H1 (cell line): Measurements from ENCODE around the gene NOL9. TPM values are rescaled to one million over a fixed set of nuclear protein-coding genes. Genes with fewer than 3 reads are reported as not detected.

Source experiments
- CTCF ChIA-PET: fragments of 300-600 bp; sonication (Branson Sonifier 250); formaldehyde crosslinking; loops from one replicate; lab custom pipeline; 2021; ENCODE audit not compliant: partially characterized antibody; lab: Charles Lee
- POLR2A ChIA-PET: fragments of 300-600 bp; sonication (Branson Sonifier 250); formaldehyde crosslinking; loops from one replicate; lab custom pipeline; 2021; ENCODE audit warnings: inconsistent platforms; ENCODE audit not compliant: partially characterized antibody; lab: Charles Lee
- DNase-seq, 2 experiments: peaks; one replicate each; pipeline versions ENCODE4 v3.0.0 to v3.0.0-alpha.2; 2010 to 2022; ENCODE audit warnings: low spot score in 2 of 2, low read depth in 1 of 2, mixed read lengths in 1 of 2
- FAIRE-seq: peaks from 2 replicates; lab custom pipeline; 2011; peaks lifted over from hg19 to GRCh38; lab: Jason Lieb, UNC
- H2AFZ ChIP-seq: 2 replicates; pipeline ENCODE4 v1.8.1; 2012; ENCODE audit warnings: low read length, inconsistent platforms
- H2AK5ac ChIP-seq: 2 replicates; pipeline ENCODE4 v1.6.1; 2013; ENCODE audit warnings: low read depth, low read length
- H2BK120ac ChIP-seq: replicated peaks from 2 replicates; pipeline ENCODE3; 2013; ENCODE audit warnings: low read depth, low read length, inconsistent platforms
- H2BK12ac ChIP-seq: 2 replicates; pipeline ENCODE4 v1.6.1; 2013; ENCODE audit warnings: low read depth, low read length
- H2BK15ac ChIP-seq: 2 replicates; pipeline ENCODE4 v1.6.1; 2013; ENCODE audit warnings: low read length
- H2BK20ac ChIP-seq: 2 replicates; pipeline ENCODE4 v1.6.1; 2013; ENCODE audit warnings: low read length
- H2BK5ac ChIP-seq: 2 replicates; pipeline ENCODE4 v1.6.1; 2013; ENCODE audit warnings: low read depth, low read length
- H3K14ac ChIP-seq: 2 replicates; pipeline ENCODE4 v1.6.1; 2013; ENCODE audit warnings: inconsistent platforms; ENCODE audit not compliant: insufficient read length
- H3K18ac ChIP-seq: 2 replicates; pipeline ENCODE4 v1.6.1; 2013; ENCODE audit warnings: low read length; ENCODE audit errors: extremely low read depth
- H3K23ac ChIP-seq: 2 replicates; pipeline ENCODE4 v1.6.1; 2013; ENCODE audit warnings: inconsistent platforms; ENCODE audit not compliant: insufficient read length
- H3K23me2 ChIP-seq: 2 replicates; pipeline ENCODE4 v1.6.1; 2013; ENCODE audit warnings: low read depth, low read length
- H3K27ac ChIP-seq: 2 replicates; pipeline ENCODE4 v1.6.1; 2011; ENCODE audit warnings: low read depth, low read length, inconsistent platforms
- H3K27me3 ChIP-seq, 4 experiments: replicated peaks in 1 of 4; 1 replicate in 1 of 4; 2 replicates in 3 of 4; pipeline versions ENCODE4 v1.6.1 to v1.8.1; 2011 to 2013; ENCODE audit warnings: low read length in 3 of 4, mild to moderate bottlenecking in 3 of 4, inconsistent platforms in 2 of 4, mixed read lengths in 2 of 4, moderate library complexity in 1 of 4; ENCODE audit not compliant: control insufficient read depth in 3 of 4, insufficient read depth in 3 of 4; ENCODE audit errors: extremely low read depth in 1 of 4
- H3K36me3 ChIP-seq, 4 experiments: 2 replicates each; pipeline versions ENCODE4 v1.6.1 to v1.8.1; 2011 to 2013; ENCODE audit warnings: mild to moderate bottlenecking in 4 of 4, low read length in 3 of 4, moderate library complexity in 2 of 4, control low read depth in 1 of 4, inconsistent platforms in 1 of 4; ENCODE audit not compliant: insufficient read depth in 4 of 4, control insufficient read depth in 2 of 4
- H3K4ac ChIP-seq: replicated peaks from 2 replicates; pipeline ENCODE3; 2013; ENCODE audit warnings: low read length, low read depth, mixed read lengths, inconsistent platforms; ENCODE audit not compliant: insufficient read length
- H3K4me1 ChIP-seq, 4 experiments: replicated peaks in 1 of 4; 1 replicate in 1 of 4; 2 replicates in 3 of 4; pipeline versions ENCODE4 v1.6.1 to v1.8.1; 2011 to 2013; ENCODE audit warnings: low read length in 3 of 4, inconsistent platforms in 2 of 4, mixed read lengths in 1 of 4; ENCODE audit not compliant: insufficient read depth in 4 of 4, control insufficient read depth in 3 of 4
- H3K4me2 ChIP-seq, 2 experiments: 2 replicates each; pipeline versions ENCODE4 v1.6.1 to v1.8.1; 2011 to 2013; ENCODE audit warnings: low read depth in 2 of 2, low read length in 2 of 2, control low read depth in 1 of 2, inconsistent platforms in 1 of 2, mild to moderate bottlenecking in 1 of 2; ENCODE audit not compliant: insufficient read depth in 1 of 2
- H3K4me3 ChIP-seq, 4 experiments: fragments of 200-600, 300-600 bp in 1 of 4; sonication (generic), shearing (Covaris generic), sonication (Bioruptor Twin) in 1 of 4; 2 replicates each; pipeline versions ENCODE4 v1.5.1 to v1.8.1; 2011 to 2016; ENCODE audit warnings: low read length in 4 of 4, low read depth in 3 of 4, control low read depth in 2 of 4, inconsistent platforms in 2 of 4, mild to moderate bottlenecking in 2 of 4, mixed read lengths in 1 of 4, moderate library complexity in 1 of 4; ENCODE audit not compliant: insufficient read depth in 2 of 4; ENCODE audit errors: extremely low read depth in 1 of 4
- H3K56ac ChIP-seq: replicated peaks from 2 replicates; pipeline ENCODE3; 2013; ENCODE audit warnings: low read depth, mild to moderate bottlenecking, mixed read lengths, low read length, inconsistent platforms; ENCODE audit not compliant: insufficient read length
- H3K79me1 ChIP-seq: 2 replicates; pipeline ENCODE4 v1.6.1; 2013; ENCODE audit warnings: low read depth, low read length, control low read depth
- H3K79me2 ChIP-seq, 2 experiments: 2 replicates each; pipeline versions ENCODE4 v1.6.1 to v1.8.1; 2012 to 2013; ENCODE audit warnings: low read length in 2 of 2, mild to moderate bottlenecking in 2 of 2, inconsistent platforms in 1 of 2; ENCODE audit not compliant: insufficient read depth in 2 of 2, control insufficient read depth in 1 of 2
- H3K9ac ChIP-seq, 4 experiments: replicated peaks in 1 of 4; 1 replicate in 1 of 4; 2 replicates in 3 of 4; pipeline versions ENCODE4 v1.6.1 to v1.8.1; 2011 to 2013; ENCODE audit warnings: low read depth in 3 of 4, low read length in 3 of 4, control low read depth in 2 of 4, mild to moderate bottlenecking in 2 of 4, moderate library complexity in 2 of 4, inconsistent platforms in 1 of 4; ENCODE audit errors: extremely low read depth in 1 of 4
- H3K9me3 ChIP-seq, 2 experiments: 2 replicates each; pipeline versions ENCODE4 v1.6.1 to v1.8.1; 2012 to 2013; ENCODE audit warnings: mild to moderate bottlenecking in 2 of 2, moderate library complexity in 2 of 2, control low read depth in 1 of 2, inconsistent platforms in 1 of 2, low read depth in 1 of 2, low read length in 1 of 2, mixed read lengths in 1 of 2; ENCODE audit not compliant: insufficient read depth in 2 of 2
- H4K20me1 ChIP-seq, 2 experiments: replicated peaks in 1 of 2; 2 replicates each; pipeline versions ENCODE3 to v1.8.1; 2011 to 2013; ENCODE audit warnings: inconsistent platforms in 2 of 2, low read length in 2 of 2, mild to moderate bottlenecking in 1 of 2; ENCODE audit not compliant: insufficient read depth in 2 of 2, control insufficient read depth in 1 of 2
- H4K5ac ChIP-seq: 2 replicates; pipeline ENCODE4 v1.6.1; 2013; ENCODE audit warnings: low read length, low read depth, mixed read lengths, inconsistent platforms; ENCODE audit not compliant: insufficient read length
- H4K8ac ChIP-seq: 2 replicates; pipeline ENCODE4 v1.8.0; 2013; ENCODE audit warnings: mild to moderate bottlenecking, moderate library complexity, low read length, inconsistent platforms; ENCODE audit not compliant: insufficient read depth; ENCODE audit errors: extremely low read depth
- H4K91ac ChIP-seq: replicated peaks from 2 replicates; pipeline ENCODE3; 2013; ENCODE audit warnings: low read length, mixed read lengths, inconsistent platforms; ENCODE audit not compliant: insufficient read length
- CBX8 ChIP-seq: fragments of 300-800, 300-1000 bp; sonication (generic); IDR thresholded peaks from 2 replicates; pipeline ENCODE4 v1.7.1; 2016; ENCODE audit warnings: low read depth, low read length, borderline replicate concordance
- CHD1 ChIP-seq: IDR thresholded peaks from 2 replicates; pipeline ENCODE4 v1.6.1; 2012; ENCODE audit warnings: low read depth, low read length, improper control_type of control experiment
- CHD2 ChIP-seq: IDR thresholded peaks from 2 replicates; pipeline ENCODE4 v1.6.1; 2012; ENCODE audit warnings: low read length, improper control_type of control experiment
- EGR1 ChIP-seq: IDR thresholded peaks from 2 replicates; pipeline ENCODE4 v1.6.1; 2011; ENCODE audit warnings: low read depth, low read length, borderline replicate concordance
- EP300 ChIP-seq, 2 experiments: IDR thresholded peaks; 1 replicate in 1 of 2; 2 replicates in 1 of 2; pipeline ENCODE4 v1.6.1; 2011 to 2012; ENCODE audit warnings: low read depth in 2 of 2, low read length in 2 of 2, mild to moderate bottlenecking in 2 of 2, borderline replicate concordance in 1 of 2, inconsistent platforms in 1 of 2, moderate library complexity in 1 of 2
- EZH2 ChIP-seq: fragments of 200-600 bp; sonication (generic); IDR thresholded peaks from 2 replicates; pipeline ENCODE4 v1.7.1; 2012; ENCODE audit warnings: low read depth, mild to moderate bottlenecking, moderate library complexity, low read length, inconsistent platforms; ENCODE audit not compliant: severe bottlenecking
- JUN ChIP-seq: IDR thresholded peaks from 2 replicates; pipeline ENCODE4 v1.6.1; 2011; ENCODE audit warnings: low read depth, mild to moderate bottlenecking, improper control_type of control experiment, low read length
- JUND ChIP-seq: IDR thresholded peaks from 2 replicates; pipeline ENCODE4 v1.6.1; 2011; ENCODE audit warnings: mild to moderate bottlenecking, improper control_type of control experiment, low read length
- RFX5 ChIP-seq: IDR thresholded peaks from 2 replicates; pipeline ENCODE4 v1.6.1; 2011; ENCODE audit warnings: low read depth, low read length, improper control_type of control experiment, borderline replicate concordance
- SIN3A ChIP-seq, 2 experiments: IDR thresholded peaks in 1 of 2; conservative IDR thresholded peaks in 1 of 2; 2 replicates each; pipeline ENCODE4 v1.6.1; 2011 to 2012; ENCODE audit warnings: low read length in 2 of 2, improper control_type of control experiment in 1 of 2, low read depth in 1 of 2, mild to moderate bottlenecking in 1 of 2
- SUZ12 ChIP-seq: fragments of 200-600 bp; sonication (generic); IDR thresholded peaks from 2 replicates; pipeline ENCODE4 v1.6.1; 2012; ENCODE audit warnings: mild to moderate bottlenecking, inconsistent platforms, low read length, moderate library complexity, mixed read lengths
- TCF12 ChIP-seq: IDR thresholded peaks from 2 replicates; pipeline ENCODE4 v1.6.1; 2011; ENCODE audit warnings: low read depth, mild to moderate bottlenecking, low read length
- WGBS, 2 experiments: shearing (Covaris generic) in 1 of 2; methylation state at CpG; one replicate each; pipeline versions ENCODE4 v1.1.6 to v1.1.7; 2013 to 2015; ENCODE audit warnings: low lambda C conversion rate in 2 of 2, mixed read lengths in 2 of 2, inconsistent platforms in 1 of 2, low coverage in 1 of 2, missing lambda C conversion rate in 1 of 2; ENCODE audit not compliant: insufficient replicate concordance in 2 of 2, insufficient coverage in 1 of 2, insufficient read length in 1 of 2; ENCODE audit errors: extremely low coverage in 1 of 2, missing lambda C conversion rate in 1 of 2; 5-methylcytosine and 5-hydroxymethylcytosine counted together
- polyA plus RNA-seq, 7 experiments: library from polyadenylated mRNA; depleted of rRNA in 3 of 7; stranded (reverse) in 5 of 7; unstranded in 2 of 7; fragments of >200 nt in 5 of 7; fragments of 200-250 nt in 2 of 7; gene quantifications; 1 replicate in 5 of 7; 2 replicates in 1 of 7; 4 replicates in 1 of 7; pipeline versions ENCODE4 v1.2.1 to v1.2.3, GENCODE V29; 2011 to 2013; ENCODE audit warnings: missing spikeins in 2 of 7, mixed read lengths in 2 of 7
- total RNA-seq: library from RNA; stranded (reverse); fragmentation: NEBNext Ultra II Directional; extraction: Animal tissue kit (Norgen Biotek cat#: 25700); gene quantifications from 2 replicates; pipeline ENCODE4 v1.2.1, GENCODE V29; 2021

The NOL9 gene
- total and polyA plus RNA-seq, 2 of the 8 experiments (the other 6 are each of a cell fraction or from before 2014, with no cell fraction given), result 17.1 to 38.1 TPM

- H2BK120ac ChIP-seq, result no peak overlapping the region
- no peak overlapping the region for H3K23ac ChIP-seq
- H3K36me3 ChIP-seq, result peaks cover 0 to 28% (median 11%) of the 10 kb centered on the region in 4 experiments; a peak in 6 of 8 replicates
- DNase-seq, result no peak
- FAIRE-seq, result no peak
- no peak overlapping the region for H3K9ac ChIP-seq
- no peaks in the 10 kb centered on the region for H3K9me3 ChIP-seq
- H4K8ac ChIP-seq, result no peak overlapping the region
- no peak overlapping the region for H4K91ac ChIP-seq
- no peak overlapping the region for H4K5ac ChIP-seq
- H3K79me2 ChIP-seq, result peaks cover 0 to 12% of the 10 kb centered on the region in 2 experiments; a peak in 1 of 4 replicates
- no peak overlapping the region for H2BK15ac ChIP-seq
- TF ChIP-seq CHD1, result no peak
- no peak for TF ChIP-seq SIN3A (conservative IDR thresholded peaks at IDR 0.05 in 1 of 2, IDR thresholded peaks at IDR 0.05 in 1 of 2; ENCODE audit: low read depth in 1 of 2, low read length in 2 of 2)
- TF ChIP-seq TCF12, result no peak
- no peak for TF ChIP-seq JUND
- no peak for TF ChIP-seq EZH2
- no peak for TF ChIP-seq JUN
- TF ChIP-seq CBX8, result no peak
- TF ChIP-seq SUZ12, result no peak
- no peak for TF ChIP-seq EP300 (IDR thresholded peaks at IDR 0.05; ENCODE audit: borderline replicate concordance in 1 of 2, low read depth in 2 of 2, low read length in 2 of 2)
- TF ChIP-seq RFX5, result no peak
- no peak for TF ChIP-seq EGR1
- TF ChIP-seq CHD2, result no peak
- no peak overlapping the region for H3K27ac ChIP-seq
- no peak overlapping the region for H2BK12ac ChIP-seq
- CTCF ChIA-PET, result interaction anchor here (8.9 kb wide), 1 partner anchor 17 kb away, joined by 57 read pairs; no protein-coding TSS in a partner anchor
- no peak overlapping the region for H3K56ac ChIP-seq
- WGBS, 2 experiments, result 66% methylated on average over 3 of the region's 3 CpGs; no CpG with 5 or more reads in 1 of the 2 experiments
- peaks cover 2 to 7% of the 10 kb centered on the region in 2 experiments for H4K20me1 ChIP-seq
- H3K4me2 ChIP-seq, result no peak overlapping the region
- H3K14ac ChIP-seq, result no peak overlapping the region
- H3K4me3 ChIP-seq, result no peak overlapping the region
- 0 out of 2 replicates have a peak, but pooled peaks cover 2% of the 10 kb centered on the region for H3K79me1 ChIP-seq
- H2AFZ ChIP-seq, result no peak overlapping the region
- H3K4me1 ChIP-seq, result no peaks in the 10 kb centered on the region
- H2AK5ac ChIP-seq, result no peak overlapping the region
- no peak overlapping the region for H3K4ac ChIP-seq
- no peak overlapping the region for H3K18ac ChIP-seq
- no peak overlapping the region for H2BK20ac ChIP-seq
- POLR2A ChIA-PET, result interaction anchor here (1.5 kb wide), 1 partner anchor 65 kb away, joined by 6 read pairs; no protein-coding TSS in a partner anchor
- no peak overlapping the region for H2BK5ac ChIP-seq
- H3K23me2 ChIP-seq, result no peaks in the 10 kb centered on the region
- no peaks in the 10 kb centered on the region for H3K27me3 ChIP-seq
Measured at GRCh38 chr1:6538956-6539355, 15.4 kb downstream of the NOL9 start.
